Measurements from ENCODE around the gene SMAP2.

The SMAP2 gene

GRCh38 chr1:40352126-40352525, 21.4 kb upstream of the SMAP2 start:
- TF ChIP-seq FOXP2 (optimal IDR thresholded peaks at IDR 0.05; ENCODE audit: borderline replicate concordance, extremely low read depth, extremely low read length, insufficient read depth): no peak
- no peak for TF ChIP-seq TAF1 (IDR thresholded peaks at IDR 0.05; ENCODE audit: borderline replicate concordance, insufficient read depth, low read length)
- TF ChIP-seq POLR2AphosphoS5 (IDR thresholded peaks at IDR 0.05; ENCODE audit: low read depth, low read length): no peak
- TF ChIP-seq REST (IDR thresholded peaks at IDR 0.05; ENCODE audit: insufficient read depth in 1 of 2, low read depth in 2 of 2, low read length in 2 of 2): no peak
- TF ChIP-seq SIN3A (IDR thresholded peaks at IDR 0.05; ENCODE audit: borderline replicate concordance, insufficient read depth, low read length): no peak

- no peak for TF ChIP-seq SIN3A (IDR thresholded peaks at IDR 0.05; ENCODE audit: borderline replicate concordance, insufficient read depth, low read length)
- TF ChIP-seq REST (IDR thresholded peaks at IDR 0.05; ENCODE audit: insufficient read depth in 1 of 2, low read depth in 2 of 2, low read length in 2 of 2): no peak
- no peak for TF ChIP-seq FOXP2 (optimal IDR thresholded peaks at IDR 0.05; ENCODE audit: borderline replicate concordance, extremely low read depth, extremely low read length, insufficient read depth)
- no peak for TF ChIP-seq TAF1 (IDR thresholded peaks at IDR 0.05; ENCODE audit: borderline replicate concordance, insufficient read depth, low read length)
- TF ChIP-seq POLR2AphosphoS5 (IDR thresholded peaks at IDR 0.05; ENCODE audit: low read depth, low read length): no peak
These were observed 20.4 kb upstream of the SMAP2 start for GRCh38 chr1:40353082-40353481.

GRCh38 chr1:40357625-40358024, 15.9 kb upstream of the SMAP2 start:
- TF ChIP-seq REST (IDR thresholded peaks at IDR 0.05; ENCODE audit: insufficient read depth in 1 of 2, low read depth in 2 of 2, low read length in 2 of 2): no peak
- no peak for TF ChIP-seq FOXP2 (optimal IDR thresholded peaks at IDR 0.05; ENCODE audit: borderline replicate concordance, extremely low read depth, extremely low read length, insufficient read depth)
- TF ChIP-seq POLR2AphosphoS5 (IDR thresholded peaks at IDR 0.05; ENCODE audit: low read depth, low read length): no peak
- TF ChIP-seq SIN3A (IDR thresholded peaks at IDR 0.05; ENCODE audit: borderline replicate concordance, insufficient read depth, low read length): no peak
- TF ChIP-seq TAF1 (IDR thresholded peaks at IDR 0.05; ENCODE audit: borderline replicate concordance, insufficient read depth, low read length): no peak

- TF ChIP-seq TAF1 (IDR thresholded peaks at IDR 0.05; ENCODE audit: borderline replicate concordance, insufficient read depth, low read length) (no peak), REST (IDR thresholded peaks at IDR 0.05; ENCODE audit: insufficient read depth in 1 of 2, low read depth in 2 of 2, low read length in 2 of 2) (no peak), POLR2AphosphoS5 (IDR thresholded peaks at IDR 0.05; ENCODE audit: low read depth, low read length) (no peak), SIN3A (IDR thresholded peaks at IDR 0.05; ENCODE audit: borderline replicate concordance, insufficient read depth, low read length) (no peak), FOXP2 (optimal IDR thresholded peaks at IDR 0.05; ENCODE audit: borderline replicate concordance, extremely low read depth, extremely low read length, insufficient read depth) (no peak)
These were observed 12.9 kb upstream of the SMAP2 start for GRCh38 chr1:40360631-40361030.

- TF ChIP-seq FOXP2 (optimal IDR thresholded peaks at IDR 0.05; ENCODE audit: borderline replicate concordance, extremely low read depth, extremely low read length, insufficient read depth) (no peak), SIN3A (IDR thresholded peaks at IDR 0.05; ENCODE audit: borderline replicate concordance, insufficient read depth, low read length) (no peak), REST (IDR thresholded peaks at IDR 0.05; ENCODE audit: insufficient read depth in 1 of 2, low read depth in 2 of 2, low read length in 2 of 2) (no peak), POLR2AphosphoS5 (IDR thresholded peaks at IDR 0.05; ENCODE audit: low read depth, low read length) (no peak), TAF1 (IDR thresholded peaks at IDR 0.05; ENCODE audit: borderline replicate concordance, insufficient read depth, low read length) (no peak)
These were observed 12.3 kb upstream of the SMAP2 start for GRCh38 chr1:40361201-40361600.

Measured in PFSK-1 (cell line).